Osteoblast (primary cell): Measurements from ENCODE around the gene CCDC71. TPM values are rescaled to one million over a fixed set of nuclear protein-coding genes. Genes with fewer than 3 reads are reported as not detected.

Experiments
- DNase-seq: peaks from one replicate; pipeline ENCODE4 v3.0.0; 2011; ENCODE audit warnings: low spot score, mixed read lengths; ENCODE audit not compliant: insufficient read length; ENCODE audit errors: missing footprints
- H2AFZ ChIP-seq: 2 replicates; pipeline ENCODE4 v1.6.0; 2011; ENCODE audit warnings: mild to moderate bottlenecking, low read length
- H3K27ac ChIP-seq: 2 replicates; pipeline ENCODE4 v1.5.1; 2011; ENCODE audit warnings: mild to moderate bottlenecking, low read depth, low read length, moderate library complexity
- H3K27me3 ChIP-seq: 2 replicates; pipeline ENCODE4 v1.6.0; 2012; ENCODE audit warnings: mild to moderate bottlenecking, control low read depth, inconsistent platforms, low read length, moderate library complexity; ENCODE audit not compliant: insufficient read depth
- H3K36me3 ChIP-seq: 2 replicates; pipeline ENCODE4 v1.5.1; 2011; ENCODE audit warnings: mild to moderate bottlenecking, low read length, control low read depth, moderate library complexity; ENCODE audit not compliant: insufficient read depth
- H3K4me1 ChIP-seq: 2 replicates; pipeline ENCODE4 v1.5.1; 2011; ENCODE audit warnings: mild to moderate bottlenecking, low read length, control low read depth, moderate library complexity; ENCODE audit not compliant: insufficient read depth
- H3K4me2 ChIP-seq: 2 replicates; pipeline ENCODE4 v1.6.0; 2011; ENCODE audit warnings: mild to moderate bottlenecking, low read length; ENCODE audit not compliant: insufficient read depth
- H3K4me3 ChIP-seq: fragments of 200-600 bp; sonication (generic); 3 replicates; pipeline ENCODE4 v1.5.1; 2012; ENCODE audit warnings: mild to moderate bottlenecking, low read length, inconsistent platforms; ENCODE audit not compliant: insufficient read depth
- H3K79me2 ChIP-seq: 2 replicates; pipeline ENCODE4 v1.6.0; 2012; ENCODE audit warnings: mild to moderate bottlenecking, low read length, control low read depth, inconsistent platforms; ENCODE audit not compliant: insufficient read depth
- H3K9me3 ChIP-seq: 2 replicates; pipeline ENCODE4 v1.5.1; 2011; ENCODE audit warnings: low read depth, low read length, control low read depth
- H4K20me1 ChIP-seq: 2 replicates; pipeline ENCODE4 v1.6.0; 2012; ENCODE audit warnings: mild to moderate bottlenecking, low read length, control low read depth; ENCODE audit not compliant: insufficient read depth
- CTCF ChIP-seq: IDR thresholded peaks from 2 replicates; pipeline ENCODE4 v1.5.1; 2011; ENCODE audit warnings: mild to moderate bottlenecking, low read depth, low read length, moderate library complexity; ENCODE audit errors: extremely low read depth
- total RNA-seq: library from RNA; depleted of rRNA; stranded (reverse); fragments of >200 nt; gene quantifications from 2 replicates; pipeline ENCODE4 v1.2.3, GENCODE V29; 2012

CCDC71 gene
- total RNA-seq, 1 donor = 22.8 TPM

- TF ChIP-seq CTCF = no peak
- H3K4me1 ChIP-seq = peaks cover 14% of the 10 kb centered on the region
- peaks cover 7% of the 10 kb centered on the region for H3K79me2 ChIP-seq
- H3K36me3 ChIP-seq = peaks cover 3% of the 10 kb centered on the region
- H3K27me3 ChIP-seq = no peaks in the 10 kb centered on the region
- no peak overlapping the region for H2AFZ ChIP-seq
- H3K9me3 ChIP-seq = no peaks in the 10 kb centered on the region
- H3K4me3 ChIP-seq = no peak overlapping the region
- DNase-seq = peak; percentile 52
- H4K20me1 ChIP-seq = no peaks in the 10 kb centered on the region
- no peak overlapping the region for H3K4me2 ChIP-seq
- no peak overlapping the region for H3K27ac ChIP-seq
These were observed 10.9 kb upstream of the CCDC71 start for GRCh38 chr3:49177073-49177472.

- peaks cover 3% of the 10 kb centered on the region for H3K36me3 ChIP-seq
- no peak overlapping the region for H3K4me3 ChIP-seq
- peak; percentile 87 for DNase-seq
- H3K27me3 ChIP-seq = no peaks in the 10 kb centered on the region
- H3K27ac ChIP-seq = no peak overlapping the region
- H3K4me2 ChIP-seq = no peak overlapping the region
- H2AFZ ChIP-seq = no peak overlapping the region
- no peak for TF ChIP-seq CTCF
- no peaks in the 10 kb centered on the region for H4K20me1 ChIP-seq
- H3K9me3 ChIP-seq = no peaks in the 10 kb centered on the region
- H3K4me1 ChIP-seq = peaks cover 24% of the 10 kb centered on the region
- peaks cover 17% of the 10 kb centered on the region for H3K79me2 ChIP-seq
These were observed 9.4 kb upstream of the CCDC71 start for GRCh38 chr3:49175530-49175929.

- Histone ChIP-seq H3K27ac (no peak overlapping the region), H3K4me1 (peaks cover 26% of the 10 kb centered on the region), H2AFZ (no peak overlapping the region), H3K27me3 (no peaks in the 10 kb centered on the region), H3K36me3 (peaks cover 3% of the 10 kb centered on the region), H3K9me3 (no peaks in the 10 kb centered on the region), H3K79me2 (peaks cover 17% of the 10 kb centered on the region), H3K4me2 (no peak overlapping the region), H4K20me1 (no peaks in the 10 kb centered on the region), H3K4me3 (no peak overlapping the region)
- DNase-seq = peak; percentile 71
- TF ChIP-seq CTCF = no peak
These were observed 8.4 kb upstream of the CCDC71 start for GRCh38 chr3:49174397-49174985.

- Histone ChIP-seq H3K4me2 (no peak overlapping the region), H3K4me3 (no peak overlapping the region), H2AFZ (no peak overlapping the region), H3K27me3 (no peaks in the 10 kb centered on the region), H4K20me1 (no peaks in the 10 kb centered on the region), H3K9me3 (no peaks in the 10 kb centered on the region), H3K79me2 (peaks cover 17% of the 10 kb centered on the region), H3K36me3 (peaks cover 3% of the 10 kb centered on the region), H3K4me1 (peaks cover 26% of the 10 kb centered on the region), H3K27ac (no peak overlapping the region)
- no peak for TF ChIP-seq CTCF
- DNase-seq = peak; percentile 88
These were observed 7.7 kb upstream of the CCDC71 start for GRCh38 chr3:49173792-49174170.
